Lower leg skin (tissue), 3 donors: Measurements from ENCODE around the gene LEFTY1.

Experiments used
- CTCF ChIP-seq, 3 donors: fragments of 450-650 bp; IDR thresholded peaks; one replicate each; pipeline ENCODE4 v1.5.1; 2016; ENCODE audit warnings: antibody characterized with exemption in 3 of 3, mild to moderate bottlenecking in 3 of 3, moderate library complexity in 2 of 3
- POLR2A ChIP-seq, 2 donors: fragments of 450-650 bp; IDR thresholded peaks; one replicate each; pipeline ENCODE4 v1.6.1; 2016 to 2017; ENCODE audit warnings: antibody characterized with exemption in 2 of 2, mild to moderate bottlenecking in 1 of 2, moderate library complexity in 1 of 2

- no peak for TF ChIP-seq POLR2A (IDR thresholded peaks at IDR 0.05)
- no peak for TF ChIP-seq CTCF (IDR thresholded peaks at IDR 0.05)
Observed at GRCh38 chr1:225881081-225881958, 7.6 kb downstream of the LEFTY1 start.
